ENCODE measurements around the gene PRPF6. TPM values are rescaled to one million over a fixed set of nuclear protein-coding genes. Genes with fewer than 3 reads are reported as not detected.

The PRPF6 gene
- total RNA-seq, 1 experiment from 2014 or later, result 103 TPM

DNA sequence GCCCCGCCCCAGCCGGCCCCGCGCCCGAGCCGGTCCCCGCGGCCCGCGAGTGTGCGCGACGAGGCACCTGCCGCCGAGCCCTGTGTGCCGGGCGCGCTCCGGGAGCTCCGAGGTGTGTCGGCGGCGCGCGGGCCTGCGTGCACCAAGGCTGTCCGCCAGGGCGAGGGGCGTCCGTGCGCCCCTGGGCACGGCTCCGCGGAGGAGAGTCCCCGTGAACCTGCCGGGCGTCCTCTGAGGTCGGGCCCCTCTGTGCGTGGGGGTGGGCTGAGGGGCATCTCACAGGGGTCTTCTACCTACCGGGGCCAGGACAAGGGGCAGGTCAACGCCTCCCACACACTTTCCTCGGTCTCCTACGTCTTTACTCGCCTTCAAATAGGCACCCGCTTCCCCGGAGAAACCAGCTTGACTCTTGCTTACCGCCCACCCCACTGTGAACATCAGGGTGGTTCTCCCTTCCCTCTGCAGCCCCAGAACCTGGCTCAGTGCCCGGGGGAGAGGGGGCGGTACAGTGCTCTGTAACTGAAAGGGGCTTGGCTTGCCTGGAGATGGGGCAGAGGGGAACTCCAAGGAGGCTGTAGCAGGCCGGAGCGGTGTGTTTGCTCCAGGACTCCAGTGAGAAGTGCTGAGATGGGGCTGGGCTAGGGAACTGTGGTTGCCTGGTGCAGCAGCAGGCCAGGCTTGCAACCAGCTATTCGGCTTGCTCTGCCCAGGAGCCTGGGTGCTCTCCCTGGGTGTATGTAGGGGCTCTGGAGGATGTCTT is 1.2 kb upstream of the PRPF6 start, which contains the start of gene SAMD10:
Gene SAMD10, minus strand, starts transcription at position 86 of the 760 bp plus-strand sequence. CDS start 175 bp downstream, outside the sequence.
- peaks cover 17% of the 10 kb centered on the region for H3K4me1 ChIP-seq (replicated peaks; ENCODE audit: insufficient read depth)
- H4K20me1 ChIP-seq (ENCODE audit: insufficient read depth), result peaks cover 5% of the 10 kb centered on the region; the same call in 1 of the 2 replicates
- H3K36me3 ChIP-seq (ENCODE audit: low read depth), result 0 out of 2 replicates have a peak, but pooled peaks cover 5% of the 10 kb centered on the region
- no peaks in the 10 kb centered on the region for H3K9me3 ChIP-seq (ENCODE audit: insufficient read depth, low read depth)
- H2AFZ ChIP-seq, result peak within 1 kb of the TSS; percentile 93
- peak within 1 kb of the TSS; percentile 100 for H3K4me2 ChIP-seq
- intact Hi-C loops (cut with micrococcal nuclease; ENCODE audit: unreplicated experiment), result no loop called here
- peaks cover 35% of the 10 kb centered on the region for H3F3A ChIP-seq (ENCODE audit: insufficient read depth, low read depth)
- ChIA-PET CTCF (interaction anchor here (0.6 to 1.6 kb wide), 5 partner anchors 59 to 442 kb away, joined by 3 to 15 read pairs (median 3); partner anchors contain the start of genes PTK6 and TCEA2), POLR2A (ENCODE audit: unreplicated experiment) (no interaction called here)
- no TSS peak for BruUV-seq (replicated peaks)
- peak; percentile 49 to 62 for DNase-seq
- peak within 1 kb of the TSS; percentile 31 for H3K27ac ChIP-seq
- H3K27me3 ChIP-seq (ENCODE audit: insufficient read depth, low read depth), result no peaks in the 10 kb centered on the region
- TF ChIP-seq, protein P1, sequence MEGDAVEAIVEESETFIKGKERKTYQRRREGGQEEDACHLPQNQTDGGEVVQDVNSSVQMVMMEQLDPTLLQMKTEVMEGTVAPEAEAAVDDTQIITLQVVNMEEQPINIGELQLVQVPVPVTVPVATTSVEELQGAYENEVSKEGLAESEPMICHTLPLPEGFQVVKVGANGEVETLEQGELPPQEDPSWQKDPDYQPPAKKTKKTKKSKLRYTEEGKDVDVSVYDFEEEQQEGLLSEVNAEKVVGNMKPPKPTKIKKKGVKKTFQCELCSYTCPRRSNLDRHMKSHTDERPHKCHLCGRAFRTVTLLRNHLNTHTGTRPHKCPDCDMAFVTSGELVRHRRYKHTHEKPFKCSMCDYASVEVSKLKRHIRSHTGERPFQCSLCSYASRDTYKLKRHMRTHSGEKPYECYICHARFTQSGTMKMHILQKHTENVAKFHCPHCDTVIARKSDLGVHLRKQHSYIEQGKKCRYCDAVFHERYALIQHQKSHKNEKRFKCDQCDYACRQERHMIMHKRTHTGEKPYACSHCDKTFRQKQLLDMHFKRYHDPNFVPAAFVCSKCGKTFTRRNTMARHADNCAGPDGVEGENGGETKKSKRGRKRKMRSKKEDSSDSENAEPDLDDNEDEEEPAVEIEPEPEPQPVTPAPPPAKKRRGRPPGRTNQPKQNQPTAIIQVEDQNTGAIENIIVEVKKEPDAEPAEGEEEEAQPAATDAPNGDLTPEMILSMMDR (conservative IDR thresholded peaks at IDR 0.05), result no peak; the same call in 1 of the 2 replicates
- no peak for TF ChIP-seq EZH2 (IDR thresholded peaks at IDR 0.05; ENCODE audit: low read depth)
- H3K4me3 ChIP-seq, result peak within 1 kb of the TSS; percentile 99
- no peaks in the 10 kb centered on the region for H3K9me2 ChIP-seq (ENCODE audit: insufficient read depth)
- H3K79me2 ChIP-seq (ENCODE audit: low read depth), result peaks cover 30% of the 10 kb centered on the region

DNA sequence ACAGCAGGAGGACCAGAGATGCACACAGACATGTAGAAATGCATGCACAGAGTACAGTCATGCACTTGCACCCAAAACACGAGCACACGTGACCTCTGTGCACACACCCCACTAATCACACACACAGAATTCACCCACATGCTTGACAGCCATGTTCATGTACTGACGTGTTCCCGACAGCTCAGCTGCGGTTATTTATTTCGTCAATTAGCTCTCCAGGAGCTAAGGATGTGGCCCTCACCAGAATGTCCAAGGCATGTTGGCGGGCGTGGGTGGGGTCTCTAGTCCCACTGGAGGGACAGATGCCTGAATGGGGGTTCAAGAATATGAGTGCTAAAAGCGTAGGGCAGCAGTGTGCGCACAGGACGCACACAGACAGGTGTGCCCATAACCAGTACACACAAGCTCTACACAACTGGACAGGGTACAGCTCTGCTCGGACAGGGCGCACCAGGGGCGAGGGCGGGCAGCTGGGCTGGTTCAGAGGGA is 571 bp upstream of the PRPF6 start:
- TF ChIP-seq, protein P1 (conservative IDR thresholded peaks at IDR 0.05), result no peak
- no peaks in the 10 kb centered on the region for H3K9me3 ChIP-seq (ENCODE audit: insufficient read depth, low read depth)
- H3K4me1 ChIP-seq (replicated peaks; ENCODE audit: insufficient read depth), result peaks cover 17% of the 10 kb centered on the region
- ChIA-PET POLR2A (ENCODE audit: unreplicated experiment) (interaction anchor here (0.5 to 1.0 kb wide), 7 partner anchors 59 to 1955 kb away, joined by 3 to 36 read pairs (median 12); partner anchors contain the start of genes HELZ2 and SRMS), CTCF (interaction anchor here (0.6 to 1.6 kb wide), 7 partner anchors 58 to 442 kb away, joined by 3 to 15 read pairs (median 3); partner anchors contain the start of genes PTK6 and TCEA2)
- peaks cover 33% of the 10 kb centered on the region for H3K79me2 ChIP-seq (ENCODE audit: low read depth)
- peak overlapping the region; percentile 87 for H2AFZ ChIP-seq
- H3K4me3 ChIP-seq, result peak overlapping the region; percentile 99; the same call in 1 of the 2 replicates
- BruUV-seq (replicated peaks), result TSS peak; percentile 26
- DNase-seq, result no peak
- no peaks in the 10 kb centered on the region for H3K9me2 ChIP-seq (ENCODE audit: insufficient read depth)
- peaks cover 35% of the 10 kb centered on the region for H3F3A ChIP-seq (ENCODE audit: insufficient read depth, low read depth)
- intact Hi-C loops (cut with micrococcal nuclease; ENCODE audit: unreplicated experiment), result no loop called here
- peaks cover 5% of the 10 kb centered on the region; the same call in 1 of the 2 replicates for H4K20me1 ChIP-seq (ENCODE audit: insufficient read depth)
- peak overlapping the region; percentile 11; the same call in 1 of the 2 replicates for H3K27ac ChIP-seq
- H3K27me3 ChIP-seq (ENCODE audit: insufficient read depth, low read depth), result no peaks in the 10 kb centered on the region
- H3K36me3 ChIP-seq (ENCODE audit: low read depth), result peaks cover 11% of the 10 kb centered on the region
- H3K4me2 ChIP-seq, result peak overlapping the region; percentile 100

DNA sequence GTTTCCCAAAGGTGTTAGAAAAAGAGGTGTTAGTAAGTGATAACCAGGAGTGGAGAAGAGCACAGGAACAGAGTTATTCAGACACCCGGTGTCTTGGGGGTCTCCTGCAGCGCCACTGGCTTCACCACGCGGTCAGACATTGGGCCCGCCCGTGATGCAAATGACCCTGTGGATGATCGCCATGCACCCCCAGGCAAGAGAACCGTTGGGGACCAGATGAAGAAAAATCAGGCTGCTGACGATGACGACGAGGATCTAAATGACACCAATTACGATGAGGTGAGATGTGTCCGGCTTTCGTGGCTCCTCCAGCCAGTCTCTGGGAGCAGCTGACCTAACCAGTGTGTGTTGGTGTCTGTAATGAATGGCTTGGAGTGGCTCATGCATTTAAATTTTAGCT is 2.0 kb downstream of the PRPF6 start:
- no peak for TF ChIP-seq EZH2 (IDR thresholded peaks at IDR 0.05; ENCODE audit: low read depth)
- TF ChIP-seq, protein P1 (conservative IDR thresholded peaks at IDR 0.05), result no peak
- Histone ChIP-seq H3K9me2 (ENCODE audit: insufficient read depth) (no peaks in the 10 kb centered on the region), H3F3A (ENCODE audit: insufficient read depth, low read depth) (peaks cover 29% of the 10 kb centered on the region), H3K4me2 (no peak overlapping the region), H3K27me3 (ENCODE audit: insufficient read depth, low read depth) (no peaks in the 10 kb centered on the region), H2AFZ (no peak overlapping the region), H3K4me1 (replicated peaks; ENCODE audit: insufficient read depth) (peaks cover 17% of the 10 kb centered on the region), H3K4me3 (no peak overlapping the region), H3K27ac (no peak overlapping the region), H3K9me3 (ENCODE audit: insufficient read depth, low read depth) (no peaks in the 10 kb centered on the region), H3K79me2 (ENCODE audit: low read depth) (peaks cover 33% of the 10 kb centered on the region), H3K36me3 (ENCODE audit: low read depth) (peaks cover 23% of the 10 kb centered on the region), H4K20me1 (ENCODE audit: insufficient read depth) (peaks cover 5% of the 10 kb centered on the region)
- intact Hi-C loops (cut with micrococcal nuclease; ENCODE audit: unreplicated experiment), result no loop called here
- DNase-seq, result no peak
- BruUV-seq (replicated peaks), result no TSS peak
- CTCF ChIA-PET, result no interaction called here
- POLR2A ChIA-PET (ENCODE audit: unreplicated experiment), result no interaction called here

Measured in PC-9 (cell line).